HG03039 (cell line): ENCODE results near the gene DNHD1.

Experiments
- ATAC-seq: cut with Tn5 transposase; IDR thresholded peaks from one replicate; pipeline ENCODE4 v1.9.1; 2021; ENCODE audit warnings: mild to moderate bottlenecking, moderate library complexity; ENCODE audit not compliant: unreplicated experiment

The DNHD1 gene

GRCh38 chr11:6563121-6563619 is 66.1 kb downstream of the DNHD1 start:
- ATAC-seq, result no peak

DNA sequence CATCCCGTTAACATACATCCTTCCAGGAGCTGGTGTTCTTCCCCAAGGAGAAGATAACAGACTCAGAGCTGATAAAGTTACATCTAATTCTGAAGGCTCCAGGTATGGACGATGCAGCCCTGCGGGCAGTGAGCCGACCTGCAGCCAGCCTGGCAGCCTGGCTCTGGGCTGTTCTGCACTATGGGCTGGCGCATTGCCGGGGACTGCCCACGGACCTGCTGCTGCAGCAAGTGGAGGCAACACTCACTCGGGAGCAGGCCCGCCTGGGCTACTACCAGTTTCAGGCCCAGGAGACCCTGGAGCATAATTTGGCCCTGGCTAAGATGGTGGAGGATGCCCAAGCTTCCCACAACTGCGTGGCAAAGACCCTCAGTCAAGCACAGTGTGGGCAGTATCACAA is 66.6 kb downstream of the DNHD1 start:
- no peak for ATAC-seq

- no peak for ATAC-seq
These were observed 68.2 kb downstream of the DNHD1 start for GRCh38 chr11:6565325-6565724.

DNA sequence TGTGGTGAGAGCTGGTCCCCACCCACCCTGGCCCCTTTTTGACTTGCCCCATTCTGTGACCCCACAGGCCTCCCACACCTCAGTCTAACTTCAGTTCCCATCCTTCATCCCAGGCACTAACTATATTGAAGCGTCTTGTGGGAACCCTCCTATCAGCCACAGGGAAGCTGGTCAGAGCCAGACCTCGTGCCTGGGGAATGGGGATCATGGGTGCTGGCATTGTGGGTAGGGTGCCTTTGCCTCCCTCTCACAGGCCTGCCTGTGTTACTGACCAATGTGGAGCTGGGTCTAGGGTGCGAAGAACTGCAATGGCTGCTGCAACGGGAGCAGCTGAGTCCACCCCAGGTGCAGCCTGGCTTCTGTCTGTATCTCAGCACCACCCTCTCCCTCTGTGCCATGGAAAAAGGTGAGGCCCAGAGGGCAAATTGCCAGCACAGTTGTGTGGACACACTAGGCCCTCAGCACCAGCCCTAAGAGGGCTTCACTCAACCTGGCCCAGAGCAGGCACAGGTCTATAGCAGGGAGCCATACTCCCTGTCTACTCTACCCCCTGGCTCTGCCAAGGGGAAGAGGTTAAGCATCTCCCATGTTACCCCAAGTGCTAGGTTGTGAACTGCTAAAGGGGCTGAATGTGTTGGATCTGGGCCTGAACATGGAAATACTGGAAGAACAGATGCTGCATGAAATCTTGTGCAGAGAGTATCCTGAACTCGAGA is 69.1 kb downstream of the DNHD1 start:
- ATAC-seq, result no peak

DNA sequence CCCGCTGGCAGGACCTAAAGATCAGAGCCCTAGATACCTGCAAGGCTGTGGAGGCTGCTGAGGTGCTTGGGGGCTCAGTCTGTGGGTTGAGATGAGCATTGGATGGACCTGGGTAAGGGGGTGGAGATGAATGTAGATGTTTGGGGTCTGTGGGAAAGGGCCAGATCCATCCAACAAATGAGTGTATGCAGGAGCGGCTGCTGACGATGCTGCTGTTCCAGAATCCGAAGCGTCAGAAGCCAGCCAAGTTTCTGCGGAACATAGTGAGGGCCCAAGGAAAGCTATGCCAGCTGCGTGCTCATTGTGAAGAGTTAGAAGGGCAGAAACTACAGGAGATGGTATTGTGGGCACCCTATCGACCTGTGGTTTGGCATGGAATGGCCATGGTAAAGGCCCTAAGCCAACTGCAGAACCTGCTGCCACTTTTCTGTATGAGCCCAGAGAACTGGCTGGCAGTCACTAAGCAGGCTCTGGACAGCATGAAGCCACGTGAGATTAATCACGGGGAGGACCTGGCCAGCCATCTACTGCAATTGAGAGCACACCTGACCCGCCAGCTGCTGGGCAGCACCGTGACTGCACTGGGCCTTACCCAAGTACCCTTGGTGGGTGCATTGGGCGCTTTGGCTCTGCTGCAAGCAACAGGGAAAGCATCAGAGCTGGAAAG is 69.8 kb downstream of the DNHD1 start:
- no peak for ATAC-seq

- ATAC-seq, result no peak
These were observed 70.3 kb downstream of the DNHD1 start for GRCh38 chr11:6567371-6567745.

DNA sequence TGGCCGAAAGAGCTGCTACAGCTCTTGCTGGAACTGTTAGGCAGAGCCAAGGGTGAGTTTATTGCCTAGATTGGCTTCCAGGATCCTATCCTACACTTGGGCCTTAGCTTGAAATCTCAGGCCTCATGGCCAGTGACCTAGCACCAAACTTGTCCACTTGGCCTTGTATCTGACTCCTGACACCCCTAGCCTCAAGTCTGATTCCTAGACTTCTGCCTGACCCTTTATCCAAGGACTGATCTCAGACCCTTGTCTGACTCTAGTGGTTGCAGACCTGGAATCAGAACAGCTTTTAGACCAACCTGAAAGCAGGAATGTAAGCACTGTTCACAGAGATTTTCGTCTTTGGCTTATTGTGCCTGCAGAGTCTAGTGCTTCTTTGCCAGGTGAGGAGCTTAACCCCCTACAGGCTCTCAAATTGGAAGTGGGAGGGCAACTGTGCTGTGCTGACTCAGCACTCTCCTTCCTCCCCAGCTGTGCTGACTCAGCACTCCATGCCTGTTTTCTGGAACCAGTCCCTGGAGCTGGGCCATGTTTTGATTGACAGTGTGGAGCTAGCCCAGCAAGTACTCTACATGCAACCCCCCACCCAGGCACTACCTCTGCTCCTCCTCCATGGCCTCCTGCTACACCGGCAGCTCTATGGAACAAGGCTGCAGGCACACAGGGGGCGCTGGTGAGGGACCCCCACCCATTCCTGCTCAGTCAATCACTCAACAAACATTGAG is 71.3 kb downstream of the DNHD1 start:
- no peak for ATAC-seq

- no peak for ATAC-seq
These were observed 72.6 kb downstream of the DNHD1 start for GRCh38 chr11:6569706-6570105.

DNA sequence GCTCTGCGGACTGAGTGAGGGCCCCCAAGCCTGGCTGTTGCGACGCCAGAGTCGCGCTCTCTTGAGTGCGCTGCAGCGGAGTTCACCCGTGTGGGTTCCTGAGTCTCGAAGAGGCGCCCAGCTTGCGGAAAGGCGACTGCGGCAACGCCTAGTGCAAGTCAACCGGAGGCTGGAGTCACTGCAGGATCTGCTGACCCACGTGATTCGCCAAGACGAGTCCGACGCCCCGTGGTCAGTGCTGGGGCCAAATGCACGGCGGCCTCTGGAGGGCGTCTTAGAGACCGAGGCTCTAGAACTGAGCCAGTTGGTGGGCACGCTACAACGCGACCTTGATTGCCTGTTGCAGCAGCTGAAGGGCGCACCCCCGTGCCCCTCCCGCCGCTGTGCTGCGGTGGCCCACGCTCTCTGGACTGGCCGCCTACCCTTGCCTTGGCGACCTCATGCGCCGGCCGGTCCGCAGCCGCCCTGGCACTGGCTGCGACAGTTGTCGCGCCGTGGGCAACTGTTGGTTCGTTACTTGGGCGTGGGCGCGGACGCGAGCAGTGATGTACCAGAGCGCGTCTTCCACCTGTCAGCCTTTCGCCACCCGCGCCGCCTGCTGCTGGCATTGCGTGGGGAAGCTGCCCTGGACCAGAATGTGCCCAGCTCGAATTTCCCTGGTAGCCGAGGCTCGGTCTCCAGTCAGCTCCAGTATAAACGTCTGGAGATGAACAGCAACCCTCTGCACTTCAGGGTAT is 73.8 kb downstream of the DNHD1 start:
- no peak for ATAC-seq

- no peak for ATAC-seq
These were observed 74.4 kb downstream of the DNHD1 start for GRCh38 chr11:6571434-6572008.

- ATAC-seq, result no peak
These were observed 75.1 kb downstream of the DNHD1 start for GRCh38 chr11:6572215-6572614.

GRCh38 chr11:6574816-6575715 is 78.0 kb downstream of the DNHD1 start:
- ATAC-seq, result no peak

GRCh38 chr11:6576471-6577373 is 79.6 kb downstream of the DNHD1 start:
- no peak for ATAC-seq

DNA sequence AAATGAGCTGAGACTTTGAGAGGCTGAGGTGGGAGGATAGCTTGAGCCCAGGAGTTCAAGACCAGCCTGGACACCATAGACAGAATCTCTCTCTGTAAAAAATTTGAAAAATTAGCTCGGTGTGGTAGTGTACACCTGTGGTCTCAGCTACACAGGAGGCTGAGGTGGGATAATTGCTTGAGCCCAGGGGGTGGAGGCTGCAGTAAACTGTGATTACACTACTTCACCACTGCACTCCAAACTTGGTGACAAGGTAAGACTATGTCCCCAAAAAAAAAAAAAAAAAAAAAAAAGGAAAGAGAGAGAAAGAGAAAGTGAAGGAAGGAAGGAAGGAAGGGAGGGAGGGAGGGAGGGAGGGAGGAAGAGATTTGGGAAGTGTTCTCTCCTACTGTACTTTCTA is 81.1 kb downstream of the DNHD1 start:
- ATAC-seq, result no peak

GRCh38 chr11:6579681-6580080 is 82.6 kb downstream of the DNHD1 start:
- no peak for ATAC-seq

DNA sequence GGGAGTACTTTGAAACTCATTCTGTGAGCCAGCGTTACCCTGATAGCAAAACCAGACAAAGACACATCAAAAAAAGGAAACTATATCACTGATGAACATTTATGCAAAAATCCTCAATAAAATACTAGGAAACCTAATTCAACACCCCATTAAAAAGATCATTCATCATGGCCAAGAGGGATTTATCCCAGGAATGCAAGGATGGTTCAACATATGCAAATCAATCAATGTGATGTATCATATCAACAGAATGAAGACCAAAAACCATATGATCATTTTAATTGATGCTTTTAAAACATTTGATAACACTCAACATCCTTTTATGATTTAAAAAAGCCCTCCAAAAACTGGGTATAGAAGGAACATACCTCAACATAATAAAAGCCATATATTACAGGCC is 86.5 kb downstream of the DNHD1 start:
- ATAC-seq, result no peak

DNA sequence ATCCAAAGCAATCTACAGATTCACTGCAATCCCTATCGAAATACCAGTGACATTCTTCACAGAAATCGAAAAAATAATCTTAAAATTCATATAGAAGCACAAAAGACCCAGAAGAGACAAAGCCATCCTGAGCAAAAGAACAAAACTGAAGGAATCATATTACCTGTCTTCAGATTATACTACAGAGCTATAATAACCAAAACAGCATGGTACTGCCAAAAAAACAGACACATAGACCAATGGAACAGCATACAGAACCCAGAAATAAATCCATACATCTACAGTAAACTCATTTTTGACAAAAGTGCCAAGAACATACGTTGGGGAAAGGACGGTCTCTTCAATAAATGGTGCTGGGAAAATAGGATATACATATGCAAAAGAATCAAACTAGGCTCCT is 87.4 kb downstream of the DNHD1 start:
- ATAC-seq, result no peak

GRCh38 chr11:6586434-6587359 is 89.6 kb downstream of the DNHD1 start:
- ATAC-seq, result no peak
